Parathyroid adenoma (tissue), 2 donors: Measurements from ENCODE around the gene APOB.

Source experiments
- H2AFZ ChIP-seq: fragments of 300-600 bp; sonication (generic); one replicate; pipeline ENCODE4 v1.7.0; 2017; ENCODE audit warnings: antibody characterized with exemption, mild to moderate bottlenecking
- H3K27ac ChIP-seq: fragments of 300-600 bp; sonication (generic); one replicate; pipeline ENCODE4 v1.7.0; 2017
- H3K27me3 ChIP-seq: fragments of 300-600 bp; sonication (generic); one replicate; pipeline ENCODE4 v1.7.0; 2017; ENCODE audit warnings: low read length; ENCODE audit not compliant: control insufficient read depth, insufficient read depth
- H3K36me3 ChIP-seq: fragments of 300-600 bp; sonication (generic); one replicate; pipeline ENCODE4 v1.7.0; 2017; ENCODE audit warnings: low read length; ENCODE audit not compliant: control insufficient read depth, insufficient read depth
- H3K4me1 ChIP-seq: fragments of 300-600 bp; sonication (generic); one replicate; pipeline ENCODE4 v1.7.0; 2017; ENCODE audit warnings: control low read depth
- H3K4me2 ChIP-seq: fragments of 300-600 bp; sonication (generic); one replicate; pipeline ENCODE4 v1.7.0; 2017; ENCODE audit warnings: low read length
- H3K4me3 ChIP-seq: fragments of 300-600 bp; sonication (generic); one replicate; pipeline ENCODE4 v1.7.0; 2017; ENCODE audit warnings: low read depth, low read length
- H3K79me2 ChIP-seq: fragments of 300-600 bp; sonication (generic); one replicate; pipeline ENCODE4 v1.7.0; 2017; ENCODE audit warnings: control low read depth
- H3K9ac ChIP-seq: fragments of 300-600 bp; sonication (generic); one replicate; pipeline ENCODE4 v1.7.0; 2017; ENCODE audit warnings: mild to moderate bottlenecking
- H3K9me3 ChIP-seq: fragments of 300-600 bp; sonication (generic); one replicate; pipeline ENCODE4 v1.7.0; 2017; ENCODE audit warnings: low read length; ENCODE audit not compliant: control insufficient read depth
- CTCF ChIP-seq: fragments of 300-600 bp; sonication (generic); IDR thresholded peaks from one replicate; pipeline ENCODE4 v1.7.0; 2017; ENCODE audit warnings: antibody characterized with exemption, mild to moderate bottlenecking
- donor health status: primary hyperparathyroidism.

APOB gene

GRCh38 chr2:21034156-21034971, 9.5 kb downstream of the APOB start:
- no peaks in the 10 kb centered on the region for H3K4me1 ChIP-seq
- H3K9ac ChIP-seq: no peak overlapping the region
- no peak overlapping the region for H3K4me2 ChIP-seq
- H3K4me3 ChIP-seq: no peak overlapping the region
- no peaks in the 10 kb centered on the region for H3K9me3 ChIP-seq
- H3K79me2 ChIP-seq: no peaks in the 10 kb centered on the region
- TF ChIP-seq CTCF: no peak
- no peaks in the 10 kb centered on the region for H3K36me3 ChIP-seq
- no peak overlapping the region for H2AFZ ChIP-seq
- H3K27ac ChIP-seq: no peak overlapping the region
- H3K27me3 ChIP-seq: no peaks in the 10 kb centered on the region

GRCh38 chr2:21033237-21034155, 10.4 kb downstream of the APOB start:
- Histone ChIP-seq H3K27me3 (no peaks in the 10 kb centered on the region), H3K79me2 (no peaks in the 10 kb centered on the region), H3K4me1 (no peaks in the 10 kb centered on the region), H3K4me3 (no peak overlapping the region), H3K36me3 (no peaks in the 10 kb centered on the region), H3K4me2 (no peak overlapping the region), H2AFZ (no peak overlapping the region), H3K9ac (no peak overlapping the region), H3K9me3 (no peaks in the 10 kb centered on the region), H3K27ac (no peak overlapping the region)
- TF ChIP-seq CTCF: no peak

- Histone ChIP-seq H3K9me3 (no peaks in the 10 kb centered on the region), H2AFZ (no peak overlapping the region), H3K36me3 (no peaks in the 10 kb centered on the region), H3K9ac (no peak overlapping the region), H3K79me2 (no peaks in the 10 kb centered on the region), H3K27me3 (no peaks in the 10 kb centered on the region), H3K4me2 (no peak overlapping the region), H3K4me3 (no peak overlapping the region), H3K27ac (no peak overlapping the region), H3K4me1 (no peaks in the 10 kb centered on the region)
- TF ChIP-seq CTCF: no peak
Observed at GRCh38 chr2:21032338-21033236, 11.3 kb downstream of the APOB start.

DNA sequence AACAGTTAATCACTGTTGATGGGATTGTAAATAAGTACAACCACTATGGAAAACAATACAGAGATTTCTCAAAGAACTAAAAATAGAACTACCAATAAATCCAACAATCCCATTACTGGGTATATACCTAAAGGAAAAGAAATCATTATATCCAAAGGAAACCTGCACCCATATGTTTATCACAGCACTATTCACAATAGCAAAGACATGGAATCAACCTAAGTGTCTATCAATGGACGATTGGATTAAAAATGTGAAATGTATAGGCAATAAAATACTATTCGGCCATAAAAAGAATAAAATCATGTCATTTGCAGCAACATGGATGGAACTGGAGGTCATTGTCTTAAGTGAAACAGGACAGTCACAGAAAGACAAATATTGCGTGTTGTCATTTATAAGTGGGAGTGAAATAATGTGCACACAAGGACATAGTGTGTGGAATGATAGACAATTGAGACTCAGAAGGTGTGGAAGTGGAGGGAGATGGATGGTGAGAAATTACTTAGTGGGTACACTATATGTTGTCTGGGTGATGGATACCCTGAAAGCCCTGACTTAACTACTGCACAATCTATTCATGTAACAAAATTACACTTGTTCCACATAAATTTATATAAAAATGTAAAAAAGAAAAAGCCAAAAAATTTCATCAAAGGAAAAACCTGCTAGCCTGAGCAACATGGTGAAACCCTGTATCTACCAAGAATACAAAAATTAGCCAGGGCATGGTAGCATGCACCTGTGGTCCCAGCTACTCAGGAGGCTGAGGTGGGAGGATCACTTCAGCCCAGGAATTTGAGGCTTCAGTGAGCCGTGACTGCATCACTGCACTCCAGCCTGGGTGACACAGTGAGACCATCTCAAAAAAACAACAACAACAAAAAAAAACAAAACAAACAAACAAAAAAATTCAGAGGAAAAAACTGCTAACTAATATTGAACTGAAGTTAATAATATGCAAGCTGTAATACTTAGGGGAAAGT, 12.6 kb downstream of the APOB start:
- no peak for TF ChIP-seq CTCF
- no peak overlapping the region for H3K4me3 ChIP-seq
- no peak overlapping the region for H3K27ac ChIP-seq
- no peaks in the 10 kb centered on the region for H3K9me3 ChIP-seq
- no peak overlapping the region for H3K4me2 ChIP-seq
- no peaks in the 10 kb centered on the region for H3K79me2 ChIP-seq
- H3K4me1 ChIP-seq: no peaks in the 10 kb centered on the region
- H3K27me3 ChIP-seq: no peaks in the 10 kb centered on the region
- no peak overlapping the region for H2AFZ ChIP-seq
- H3K36me3 ChIP-seq: no peaks in the 10 kb centered on the region
- H3K9ac ChIP-seq: no peak overlapping the region
